HepG2 (cell line): Measurements from ENCODE around the gene TMEM107.

Source experiments
- JUN ChIP-seq: sonication (generic); formaldehyde crosslinking; IDR thresholded peaks from 2 replicates; pipeline ENCODE4 v1.4.0; 2020; ENCODE audit warnings: mild to moderate bottlenecking, missing genetic modification reagents
- MATR3 ChIP-seq: sonication (generic); formaldehyde crosslinking; IDR thresholded peaks from 2 replicates; pipeline ENCODE4 v1.4.0; 2020; ENCODE audit warnings: missing genetic modification reagents
- NFE2 ChIP-seq: sonication (generic); formaldehyde crosslinking; IDR thresholded peaks from 2 replicates; pipeline ENCODE4 v1.4.0; 2020; ENCODE audit warnings: missing genetic modification reagents
- NFE2L2 ChIP-seq: fragments of 150-350 bp; IDR thresholded peaks from 2 replicates; pipeline ENCODE4 v1.6.1; 2014; ENCODE audit warnings: low read length
- RAD21 ChIP-seq: fragments of 450-650 bp; formaldehyde crosslinking; IDR thresholded peaks from 2 replicates; pipeline ENCODE4 v1.5.0; 2020; ENCODE audit warnings: mild to moderate bottlenecking
- TARDBP ChIP-seq: sonication (generic); formaldehyde crosslinking; IDR thresholded peaks from 2 replicates; pipeline ENCODE4 v1.8.0; 2022; ENCODE audit warnings: mild to moderate bottlenecking, missing genetic modification reagents
- YY1 ChIP-seq: IDR thresholded peaks from 2 replicates; pipeline ENCODE4 v1.6.1; 2011; ENCODE audit warnings: low read length, low read depth, moderate library complexity, mild to moderate bottlenecking; ENCODE audit not compliant: insufficient read depth, insufficient replicate concordance

DNA sequence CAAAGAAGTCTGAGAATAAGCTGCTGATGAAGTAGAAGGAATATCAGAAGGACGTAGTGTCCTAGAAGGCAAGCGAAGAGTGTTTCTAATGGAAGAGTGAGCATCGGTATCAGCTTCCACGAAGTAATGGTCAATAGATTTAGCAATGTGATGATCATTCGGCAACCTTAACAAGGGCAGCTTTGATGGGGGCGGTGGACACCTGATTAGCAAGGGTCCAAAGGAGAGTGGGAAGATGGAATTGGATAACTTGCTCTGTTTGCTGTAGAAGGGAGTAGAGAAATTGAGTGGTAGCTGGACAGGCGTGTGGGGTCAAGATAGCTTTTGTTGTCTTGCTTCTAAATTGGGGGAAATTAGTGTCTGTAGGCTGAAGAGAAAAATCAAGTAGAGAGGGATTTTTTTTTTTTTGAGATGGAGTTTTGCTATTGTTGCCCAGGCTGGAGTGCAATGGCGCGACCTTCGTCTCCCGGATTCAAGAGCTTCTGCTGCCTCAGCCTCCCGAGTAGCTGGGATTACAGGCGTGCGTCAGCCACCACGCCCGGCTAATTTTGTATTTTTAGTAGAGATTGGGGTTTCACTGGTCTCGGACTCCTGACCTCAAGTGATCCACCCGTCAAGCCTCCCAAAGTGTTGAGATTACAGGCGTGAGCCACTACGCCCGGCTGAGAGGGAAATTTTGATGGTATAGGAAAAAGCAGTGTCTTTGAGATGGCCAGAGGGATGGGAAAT lies 38.4 kb downstream of the TMEM107 start:
- TF ChIP-seq MATR3 (CRISPR knock-in tag) (no peak), TARDBP (no peak), YY1 (no peak), NFE2L2 (no peak), JUN (CRISPR knock-in tag) (no peak), RAD21 (CRISPR knock-in tag) (no peak), NFE2 (CRISPR knock-in tag) (no peak)
